ENCODE measurements around the gene FADS2.

DNA sequence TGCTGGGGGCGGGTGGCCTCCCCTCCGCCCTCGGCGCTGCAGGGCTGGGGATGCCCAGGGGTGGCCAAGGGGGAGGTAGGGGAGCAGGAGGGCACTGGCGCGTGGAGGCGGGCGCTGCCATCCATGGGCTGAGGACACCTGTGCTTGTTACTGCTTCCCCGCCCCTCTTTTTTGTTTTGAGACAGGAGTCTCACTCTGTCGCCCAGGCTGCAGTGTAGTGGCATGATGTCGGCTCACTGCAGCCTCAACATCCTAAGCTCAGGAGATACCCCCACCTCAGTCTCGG lies 63.9 kb downstream of the FADS2 start:
- no peak for TF ChIP-seq POLR2A (IDR thresholded peaks at IDR 0.05)
- TF ChIP-seq, protein P1, sequence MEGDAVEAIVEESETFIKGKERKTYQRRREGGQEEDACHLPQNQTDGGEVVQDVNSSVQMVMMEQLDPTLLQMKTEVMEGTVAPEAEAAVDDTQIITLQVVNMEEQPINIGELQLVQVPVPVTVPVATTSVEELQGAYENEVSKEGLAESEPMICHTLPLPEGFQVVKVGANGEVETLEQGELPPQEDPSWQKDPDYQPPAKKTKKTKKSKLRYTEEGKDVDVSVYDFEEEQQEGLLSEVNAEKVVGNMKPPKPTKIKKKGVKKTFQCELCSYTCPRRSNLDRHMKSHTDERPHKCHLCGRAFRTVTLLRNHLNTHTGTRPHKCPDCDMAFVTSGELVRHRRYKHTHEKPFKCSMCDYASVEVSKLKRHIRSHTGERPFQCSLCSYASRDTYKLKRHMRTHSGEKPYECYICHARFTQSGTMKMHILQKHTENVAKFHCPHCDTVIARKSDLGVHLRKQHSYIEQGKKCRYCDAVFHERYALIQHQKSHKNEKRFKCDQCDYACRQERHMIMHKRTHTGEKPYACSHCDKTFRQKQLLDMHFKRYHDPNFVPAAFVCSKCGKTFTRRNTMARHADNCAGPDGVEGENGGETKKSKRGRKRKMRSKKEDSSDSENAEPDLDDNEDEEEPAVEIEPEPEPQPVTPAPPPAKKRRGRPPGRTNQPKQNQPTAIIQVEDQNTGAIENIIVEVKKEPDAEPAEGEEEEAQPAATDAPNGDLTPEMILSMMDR (IDR thresholded peaks at IDR 0.05): no peak
